CD14-positive monocyte (primary cell): ENCODE measurements around the gene BRCA2. TPM values are rescaled to one million over a fixed set of nuclear protein-coding genes. Genes with fewer than 3 reads are reported as not detected.
A peak's percentile ranks its signal among the peaks of the same experiment; 100 is the strongest.

Experiments used
- DNase-seq, 3 donors: peaks; one replicate each; pipeline ENCODE4 v3.0.0-alpha.2; 2011 to 2022
- H2AFZ ChIP-seq: 2 replicates; pipeline ENCODE4 v1.6.0; 2012; ENCODE audit warnings: mild to moderate bottlenecking, low read depth, low read length, inconsistent platforms; ENCODE audit not compliant: insufficient read depth, poor library complexity, severe bottlenecking
- H3K27ac ChIP-seq, 2 donors: 1 replicate in 1 of 2; 2 replicates in 1 of 2; pipeline ENCODE4 v1.5.1; 2012 to 2013; ENCODE audit warnings: low read length in 2 of 2, control low read depth in 1 of 2, inconsistent platforms in 1 of 2, low read depth in 1 of 2, mild to moderate bottlenecking in 1 of 2
- H3K27me3 ChIP-seq, 2 donors: one replicate each; pipeline versions ENCODE4 v1.6.0 to v1.6.1; 2011 to 2013; ENCODE audit warnings: low read length in 2 of 2; ENCODE audit not compliant: control insufficient read depth in 2 of 2, insufficient read depth in 2 of 2
- H3K36me3 ChIP-seq, 2 donors: replicated peaks in 1 of 2; 1 replicate in 1 of 2; 2 replicates in 1 of 2; pipeline versions ENCODE4 v1.5.1 to v1.6.1; 2012 to 2013; ENCODE audit warnings: low read length in 2 of 2, control low read depth in 1 of 2, inconsistent platforms in 1 of 2, mild to moderate bottlenecking in 1 of 2; ENCODE audit not compliant: insufficient read depth in 2 of 2, control insufficient read depth in 1 of 2
- H3K4me1 ChIP-seq, 2 donors: 1 replicate in 1 of 2; 2 replicates in 1 of 2; pipeline versions ENCODE4 v1.5.1 to v1.6.1; 2012 to 2013; ENCODE audit warnings: low read length in 2 of 2, control low read depth in 1 of 2, inconsistent platforms in 1 of 2, mild to moderate bottlenecking in 1 of 2, moderate library complexity in 1 of 2; ENCODE audit not compliant: insufficient read depth in 2 of 2, control insufficient read depth in 1 of 2
- H3K4me2 ChIP-seq: replicated peaks from 2 replicates; pipeline ENCODE3; 2012; ENCODE audit warnings: low read length, moderate library complexity, mild to moderate bottlenecking; ENCODE audit not compliant: poor library complexity, severe bottlenecking; ENCODE audit errors: extremely low read depth
- H3K4me3 ChIP-seq, 3 experiments: fragments of 200-600 bp in 1 of 3; sonication (generic) in 1 of 3; replicated peaks in 1 of 3; 1 replicate in 2 of 3; 2 replicates in 1 of 3; pipeline ENCODE4 v1.5.1; 2011 to 2013; ENCODE audit warnings: low read length in 3 of 3, mild to moderate bottlenecking in 3 of 3, control low read depth in 2 of 3, low read depth in 2 of 3, inconsistent platforms in 1 of 3, moderate library complexity in 1 of 3
- H3K79me2 ChIP-seq: 2 replicates; pipeline ENCODE4 v1.6.0; 2012; ENCODE audit warnings: mild to moderate bottlenecking, control low read depth, inconsistent platforms, low read length, moderate library complexity; ENCODE audit not compliant: insufficient read depth
- H3K9ac ChIP-seq: 2 replicates; pipeline ENCODE4 v1.6.0; 2017; ENCODE audit warnings: low read length, mild to moderate bottlenecking; ENCODE audit not compliant: insufficient read depth, poor library complexity, severe bottlenecking
- H3K9me3 ChIP-seq, 2 donors: replicated peaks in 1 of 2; 1 replicate in 1 of 2; 2 replicates in 1 of 2; pipeline versions ENCODE4 v1.5.1 to v1.6.1; 2012 to 2013; ENCODE audit warnings: low read length in 2 of 2, control low read depth in 1 of 2; ENCODE audit not compliant: control insufficient read depth in 1 of 2, insufficient read depth in 1 of 2
- H4K20me1 ChIP-seq: 2 replicates; pipeline ENCODE4 v1.6.0; 2012; ENCODE audit warnings: mild to moderate bottlenecking, low read length, control low read depth, moderate library complexity; ENCODE audit not compliant: insufficient read depth
- H3K27ac Mint-ChIP-seq, 7 donors: one replicate each; pipeline ENCODE4 v1.8.0; 2020; ENCODE audit warnings: mild to moderate bottlenecking in 7 of 7, mixed read lengths in 7 of 7, moderate library complexity in 6 of 7, inconsistent platforms in 2 of 7
- H3K27me3 Mint-ChIP-seq, 3 donors: one replicate each; pipeline ENCODE4 v1.8.0; 2021 to 2022; ENCODE audit warnings: low read depth in 3 of 3, mild to moderate bottlenecking in 3 of 3, mixed read lengths in 3 of 3, moderate library complexity in 3 of 3, inconsistent platforms in 1 of 3
- H3K36me3 Mint-ChIP-seq, 2 donors: one replicate each; pipeline ENCODE4 v1.8.0; 2020; ENCODE audit warnings: mixed read lengths in 2 of 2, inconsistent platforms in 1 of 2, mild to moderate bottlenecking in 1 of 2
- H3K4me1 Mint-ChIP-seq: one replicate; pipeline ENCODE4 v1.8.0; 2020; ENCODE audit warnings: mild to moderate bottlenecking, mixed read lengths
- H3K4me3 Mint-ChIP-seq, 2 donors: one replicate each; pipeline ENCODE4 v1.8.0; 2020; ENCODE audit warnings: mild to moderate bottlenecking in 2 of 2, mixed read lengths in 2 of 2, moderate library complexity in 1 of 2
- H3K9me3 Mint-ChIP-seq, 7 donors: one replicate each; pipeline ENCODE4 v1.8.0; 2020 to 2022; ENCODE audit warnings: mixed read lengths in 7 of 7, mild to moderate bottlenecking in 6 of 7, moderate library complexity in 6 of 7, inconsistent platforms in 2 of 7
- CTCF ChIP-seq: fragments of 200-600 bp; IDR thresholded peaks from one replicate; pipeline ENCODE4 v1.8.0; 2022; ENCODE audit warnings: antibody characterized with exemption, mild to moderate bottlenecking
- WGBS: methylation state at CpG from one replicate; pipeline ENCODE4 v1.1.5; 2013; ENCODE audit warnings: missing lambda C conversion rate; ENCODE audit not compliant: insufficient coverage; 5-methylcytosine and 5-hydroxymethylcytosine counted together
- intact Hi-C, 2 donors: fragments of 100-400 bp; cut with micrococcal nuclease; formaldehyde crosslinking; loops; one replicate each; pipeline versions ENCODE4 v1.15.0 to v1.15.1; 2023
- polyA plus RNA-seq, 3 donors: library from polyadenylated mRNA; depleted of rRNA in 1 of 3; unstranded in 2 of 3; stranded (reverse) in 1 of 3; fragments of 300-500 nt in 2 of 3; fragments of >200 nt in 1 of 3; fragmentation: Illumina TruSeq in 2 of 3; gene quantifications; 1 replicate in 2 of 3; 2 replicates in 1 of 3; pipeline ENCODE4 v1.2.3, GENCODE V29; 2012 to 2021

Gene BRCA2
- polyA plus RNA-seq, 3 donors: 0.32 to 0.36 (median 0.36) TPM

- Mint-ChIP-seq H3K27ac (no peak overlapping the region), H3K4me3 (no peak overlapping the region), H3K4me1 (peaks cover 14% of the 10 kb centered on the region), H3K9me3 (no peaks in the 10 kb centered on the region), H3K36me3 (no peaks in the 10 kb centered on the region), H3K27me3 (no peaks in the 10 kb centered on the region)
- H3K36me3 ChIP-seq: no peaks in the 10 kb centered on the region
- DNase-seq: no peak
- H4K20me1 ChIP-seq: no peaks in the 10 kb centered on the region
- no peak overlapping the region for H3K4me2 ChIP-seq
- H3K9ac ChIP-seq: no peak overlapping the region
- H3K27me3 ChIP-seq: no peaks in the 10 kb centered on the region
- no peak overlapping the region for H3K27ac ChIP-seq
- TF ChIP-seq CTCF: no peak
- H3K4me1 ChIP-seq: peaks cover 9 to 17% of the 10 kb centered on the region in 2 donors
- no peak overlapping the region for H2AFZ ChIP-seq
- no peak overlapping the region for H3K4me3 ChIP-seq
- no peaks in the 10 kb centered on the region for H3K79me2 ChIP-seq
- no peaks in the 10 kb centered on the region for H3K9me3 ChIP-seq
- intact Hi-C loops: no loop called here
These were observed 9.7 kb upstream of the BRCA2 start for GRCh38 chr13:32305646-32306045.

GRCh38 chr13:32309312-32310133 is 5.8 kb upstream of the BRCA2 start:
- peak overlapping the region in 6 of 7 donors; percentile 20 to 82 (median 60) for H3K27ac Mint-ChIP-seq
- Histone ChIP-seq H4K20me1 (no peaks in the 10 kb centered on the region), H2AFZ (peak overlapping the region; percentile 79), H3K27me3 (no peaks in the 10 kb centered on the region), H3K4me2 (peak overlapping the region; percentile 79), H3K27ac (peak overlapping the region in 1 of 2 donors; percentile 55), H3K9ac (peak overlapping the region; percentile 37), H3K9me3 (no peaks in the 10 kb centered on the region), H3K4me1 (peaks cover 13 to 22% of the 10 kb centered on the region in 2 donors), H3K36me3 (no peaks in the 10 kb centered on the region), H3K4me3 (peak overlapping the region; percentile 24 to 78 (median 76)), H3K79me2 (no peaks in the 10 kb centered on the region)
- no peaks in the 10 kb centered on the region for H3K9me3 Mint-ChIP-seq
- 0% methylated on average over 5 of the region's 10 CpGs for WGBS
- intact Hi-C loops: loop anchor here (5.0 to 10.0 kb wide), 3 partner anchors 115 to 1235 kb away; partner anchors contain the start of gene N4BP2L1 (in 2 of the 2)
- H3K4me3 Mint-ChIP-seq: peak overlapping the region; percentile 69 to 86
- H3K36me3 Mint-ChIP-seq: no peaks in the 10 kb centered on the region
- H3K4me1 Mint-ChIP-seq: peaks cover 19% of the 10 kb centered on the region
- DNase-seq: peak; percentile 22 to 38 (median 25)
- no peak for TF ChIP-seq CTCF
- H3K27me3 Mint-ChIP-seq: no peaks in the 10 kb centered on the region
